B cell (primary cell): ENCODE data around the gene ALPL. TPM values are rescaled to one million over a fixed set of nuclear protein-coding genes. Genes with fewer than 3 reads are reported as not detected.

Experiments
- ATAC-seq: fragments of 200-7000 bp; cut with Tn5 transposase; one replicate; pipeline ENCODE4 v1.10.0; 2021; ENCODE audit warnings: low read depth, mild to moderate bottlenecking, moderate number of reproducible peaks, moderate library complexity
- CTCF ChIA-PET: fragments of 350-600 bp; sonication (Branson Sonifier 250); formaldehyde crosslinking; loops from one replicate; lab custom pipeline; 2021; ENCODE audit warnings: antibody characterized with exemption, inconsistent platforms; lab: Charles Lee
- POLR2A ChIA-PET: fragments of 350-600 bp; sonication (Branson Sonifier 250); formaldehyde crosslinking; loops from one replicate; lab custom pipeline; 2021; ENCODE audit warnings: antibody characterized with exemption; lab: Charles Lee
- DNase-seq: peaks from one replicate; pipeline ENCODE4 v3.0.0; 2013
- H2AFZ ChIP-seq: 2 replicates; pipeline ENCODE4 v1.6.1; 2012; ENCODE audit warnings: mild to moderate bottlenecking, low read depth, low read length; ENCODE audit not compliant: insufficient read depth, poor library complexity, severe bottlenecking
- H3K27ac ChIP-seq, 2 donors: 1 replicate in 1 of 2; 2 replicates in 1 of 2; pipeline ENCODE4 v1.5.1; 2012 to 2013; ENCODE audit warnings: low read length in 2 of 2, mild to moderate bottlenecking in 2 of 2, moderate library complexity in 1 of 2
- H3K27me3 ChIP-seq, 4 experiments: fragments of 200-600 bp in 1 of 4; sonication (generic) in 1 of 4; replicated peaks in 1 of 4; 1 replicate in 2 of 4; 2 replicates in 2 of 4; pipeline versions ENCODE4 v1.6.1 to v1.7.0; 2013 to 2016; ENCODE audit warnings: low read length in 3 of 4, mild to moderate bottlenecking in 2 of 4, mixed read lengths in 1 of 4, moderate library complexity in 1 of 4; ENCODE audit not compliant: insufficient read depth in 4 of 4, control insufficient read depth in 3 of 4; ENCODE audit errors: control extremely low read depth in 1 of 4
- H3K36me3 ChIP-seq, 2 experiments: replicated peaks in 1 of 2; 1 replicate in 1 of 2; 2 replicates in 1 of 2; pipeline versions ENCODE4 v1.6.1 to v1.7.1; 2013; ENCODE audit warnings: low read length in 1 of 2; ENCODE audit not compliant: insufficient read depth in 2 of 2, control insufficient read depth in 1 of 2; ENCODE audit errors: control extremely low read depth in 1 of 2, extremely low read depth in 1 of 2
- H3K4me1 ChIP-seq, 2 donors: fragments of 200-600 bp in 1 of 2; sonication (generic) in 1 of 2; 1 replicate in 1 of 2; 2 replicates in 1 of 2; pipeline versions ENCODE4 v1.5.1 to v1.6.1; 2013 to 2017; ENCODE audit warnings: low read length in 2 of 2; ENCODE audit not compliant: control insufficient read depth in 2 of 2, insufficient read depth in 2 of 2
- H3K4me2 ChIP-seq: replicated peaks from 2 replicates; pipeline ENCODE3; 2012; ENCODE audit warnings: mild to moderate bottlenecking, low read depth, low read length; ENCODE audit not compliant: poor library complexity, severe bottlenecking
- H3K4me3 ChIP-seq, 5 experiments: fragments of 200-600 bp in 1 of 5; sonication (generic) in 1 of 5; 1 replicate in 3 of 5; 2 replicates in 2 of 5; pipeline versions ENCODE4 v1.5.1 to v1.7.0; 2011 to 2016; ENCODE audit warnings: low read length in 4 of 5, mild to moderate bottlenecking in 4 of 5, low read depth in 2 of 5, control low read depth in 1 of 5, moderate library complexity in 1 of 5; ENCODE audit not compliant: insufficient read depth in 1 of 5; ENCODE audit errors: control extremely low read depth in 1 of 5, extremely low read depth in 1 of 5
- H3K79me2 ChIP-seq: fragments of 200-600 bp; sonication (generic); one replicate; pipeline ENCODE4 v1.6.0; 2016; ENCODE audit warnings: low read length; ENCODE audit not compliant: control insufficient read depth, insufficient read depth
- H3K9ac ChIP-seq: fragments of 200-600 bp; sonication (generic); 2 replicates; pipeline ENCODE4 v1.6.1; 2017; ENCODE audit warnings: mild to moderate bottlenecking, low read length, moderate library complexity
- H3K9me3 ChIP-seq, 3 donors: one replicate each; pipeline versions ENCODE4 v1.6.1 to v1.7.1; 2013; ENCODE audit warnings: low read length in 2 of 3; ENCODE audit not compliant: control insufficient read depth in 2 of 3, insufficient read depth in 1 of 3; ENCODE audit errors: control extremely low read depth in 1 of 3
- H4K20me1 ChIP-seq: 2 replicates; pipeline ENCODE4 v1.6.0; 2012; ENCODE audit warnings: mild to moderate bottlenecking, low read length; ENCODE audit not compliant: insufficient read depth, control insufficient read depth, poor library complexity, severe bottlenecking
- H3K27ac Mint-ChIP-seq: one replicate; pipeline ENCODE4 v1.8.0; 2021; ENCODE audit warnings: mixed read lengths
- H3K27me3 Mint-ChIP-seq: one replicate; pipeline ENCODE4 v1.8.0; 2021; ENCODE audit warnings: mixed read lengths
- H3K4me1 Mint-ChIP-seq: one replicate; pipeline ENCODE4 v1.8.0; 2021; ENCODE audit warnings: mixed read lengths
- H3K4me3 Mint-ChIP-seq: one replicate; pipeline ENCODE4 v1.8.0; 2021; ENCODE audit warnings: mixed read lengths
- H3K9me3 Mint-ChIP-seq: one replicate; pipeline ENCODE4 v1.8.0; 2022; ENCODE audit warnings: mixed read lengths; ENCODE audit not compliant: insufficient read depth
- CTCF ChIP-seq: fragments of 200-600 bp; IDR thresholded peaks from one replicate; pipeline ENCODE4 v1.8.0; 2022; ENCODE audit warnings: antibody characterized with exemption, mild to moderate bottlenecking
- EZH2 ChIP-seq: IDR thresholded peaks from 2 replicates; pipeline ENCODE4 v1.6.1; 2012; ENCODE audit warnings: borderline replicate concordance, low read depth, mild to moderate bottlenecking, moderate library complexity, low read length; ENCODE audit not compliant: insufficient read depth, poor library complexity, severe bottlenecking
- whole genome bisulfite sequencing: methylation state at CpG from one replicate; pipeline ENCODE4 v1.1.5; 2013; ENCODE audit warnings: missing lambda C conversion rate; ENCODE audit not compliant: insufficient coverage; 5-methylcytosine and 5-hydroxymethylcytosine counted together
- intact Hi-C: fragments of 100-400 bp; cut with micrococcal nuclease; formaldehyde crosslinking; loops from one replicate; pipeline ENCODE4 v1.10.0; 2022
- polyA plus RNA-seq: library from polyadenylated mRNA; depleted of rRNA; stranded (reverse); fragments of >200 nt; gene quantifications from 2 replicates; pipeline ENCODE4 v1.2.3, GENCODE V29; 2012
- total RNA-seq, 2 donors: library from RNA; stranded (reverse); fragments of 120-200 nt in 1 of 2; gene quantifications; 1 replicate in 1 of 2; 2 replicates in 1 of 2; pipeline versions ENCODE4 v1.2.3 to v1.2.4, GENCODE V29; 2013 to 2022

Gene ALPL
- total and polyA plus RNA-seq, 2 donors (not counting 1 experiment from before 2014, with no cell fraction given): 1.6 to 12.2 TPM

GRCh38 chr1:21614419-21615115 lies 105.3 kb downstream of the ALPL start:
- ATAC-seq (no peak), DNase-seq (no peak)
- Histone ChIP-seq H3K4me3 (no peak overlapping the region), H3K36me3 (no peaks in the 10 kb centered on the region), H4K20me1 (no peaks in the 10 kb centered on the region), H3K27me3 (peaks cover 0 to under 1% (median 0%) of the 10 kb centered on the region in 4 experiments), H3K9me3 (no peaks in the 10 kb centered on the region), H3K4me2 (no peak overlapping the region), H3K4me1 (no peaks in the 10 kb centered on the region), H3K79me2 (no peaks in the 10 kb centered on the region), H2AFZ (no peak overlapping the region), H3K9ac (no peak overlapping the region), H3K27ac (no peak overlapping the region)
- no peaks in the 10 kb centered on the region for H3K9me3 Mint-ChIP-seq
- intact Hi-C loops: no loop called here
- POLR2A ChIA-PET: no interaction called here
- H3K27ac Mint-ChIP-seq: no peak overlapping the region
- H3K4me1 Mint-ChIP-seq: no peaks in the 10 kb centered on the region
- peaks cover 4% of the 10 kb centered on the region for H3K27me3 Mint-ChIP-seq
- WGBS: 75% methylated on average over 10 of the region's 11 CpGs
- TF ChIP-seq CTCF: no peak
- TF ChIP-seq EZH2: no peak
- CTCF ChIA-PET: no interaction called here
- no peak overlapping the region for H3K4me3 Mint-ChIP-seq

GRCh38 chr1:21616372-21616771 lies 107.1 kb downstream of the ALPL start:
- intact Hi-C loops: no loop called here
- WGBS: 58% methylated on average over 5 of the region's 8 CpGs
- H3K9ac ChIP-seq: no peak overlapping the region
- no peak for DNase-seq
- H3K9me3 ChIP-seq: no peaks in the 10 kb centered on the region
- no peak overlapping the region for H2AFZ ChIP-seq
- H3K4me3 Mint-ChIP-seq: no peak overlapping the region
- no peak overlapping the region for H3K4me2 ChIP-seq
- CTCF ChIA-PET: no interaction called here
- H3K4me3 ChIP-seq: no peak overlapping the region
- peaks cover 10% of the 10 kb centered on the region for H3K27me3 Mint-ChIP-seq
- no peaks in the 10 kb centered on the region for H3K36me3 ChIP-seq
- no peak overlapping the region for H3K27ac Mint-ChIP-seq
- H3K9me3 Mint-ChIP-seq: no peaks in the 10 kb centered on the region
- TF ChIP-seq EZH2 (no peak), CTCF (no peak)
- no peak for ATAC-seq
- POLR2A ChIA-PET: no interaction called here
- H4K20me1 ChIP-seq: no peaks in the 10 kb centered on the region
- H3K4me1 ChIP-seq: no peaks in the 10 kb centered on the region
- no peaks in the 10 kb centered on the region for H3K79me2 ChIP-seq
- no peak overlapping the region for H3K27ac ChIP-seq
- H3K4me1 Mint-ChIP-seq: peaks cover 3% of the 10 kb centered on the region
- peaks cover 0 to 12% (median 2%) of the 10 kb centered on the region in 4 experiments for H3K27me3 ChIP-seq
